DND-41 (cell line): ENCODE results near the gene CEACAM5.
"Not testable (repeated sequence)": the region's sequence is repeated elsewhere in the genome, so short reads cannot be mapped to it uniquely, and the experiment has no call there.

Source experiments
- ATAC-seq: fragments of 200-7000 bp; cut with Tn5 transposase; 3 replicates; pipeline ENCODE4 v1.9.1; 2021; ENCODE audit warnings: low read depth; ENCODE audit not compliant: insufficient read depth
- DNase-seq: peaks from one replicate; pipeline ENCODE4 v3.0.0-alpha.2; 2020
- H2AFZ ChIP-seq: 2 replicates; pipeline ENCODE4 v1.6.0; 2012; ENCODE audit warnings: low read depth, low read length
- H3K27ac ChIP-seq: 2 replicates; pipeline ENCODE4 v1.5.1; 2012; ENCODE audit warnings: low read length, inconsistent platforms
- H3K27me3 ChIP-seq: fragments of 200-600 bp; sonication (generic); 2 replicates; pipeline ENCODE4 v1.6.0; 2012; ENCODE audit warnings: low read length, mild to moderate bottlenecking, inconsistent platforms; ENCODE audit not compliant: insufficient read depth, poor library complexity
- H3K36me3 ChIP-seq: 2 replicates; pipeline ENCODE4 v1.5.1; 2012; ENCODE audit warnings: low read length, inconsistent platforms; ENCODE audit not compliant: insufficient read depth
- H3K4me1 ChIP-seq: 2 replicates; pipeline ENCODE4 v1.5.1; 2012; ENCODE audit warnings: mild to moderate bottlenecking, low read length; ENCODE audit not compliant: insufficient read depth
- H3K4me2 ChIP-seq: 2 replicates; pipeline ENCODE4 v1.6.0; 2012; ENCODE audit warnings: mild to moderate bottlenecking, moderate library complexity, low read length, inconsistent platforms; ENCODE audit not compliant: insufficient read depth
- H3K4me3 ChIP-seq, 2 experiments: fragments of 200-600 bp in 1 of 2; shearing (Covaris generic) in 1 of 2; 2 replicates each; pipeline ENCODE4 v1.5.1; 2012 to 2016; ENCODE audit warnings: inconsistent platforms in 2 of 2, low read length in 2 of 2, mild to moderate bottlenecking in 2 of 2, low read depth in 1 of 2, moderate library complexity in 1 of 2
- H3K79me2 ChIP-seq: 2 replicates; pipeline ENCODE4 v1.6.0; 2012; ENCODE audit warnings: low read length, inconsistent platforms; ENCODE audit not compliant: insufficient read depth
- H3K9ac ChIP-seq: 2 replicates; pipeline ENCODE4 v1.6.0; 2012; ENCODE audit warnings: low read depth, mild to moderate bottlenecking, inconsistent platforms, low read length, moderate library complexity
- H3K9me3 ChIP-seq: 2 replicates; pipeline ENCODE4 v1.5.1; 2012; ENCODE audit warnings: low read length, moderate library complexity, mild to moderate bottlenecking, inconsistent platforms; ENCODE audit not compliant: insufficient read depth, severe bottlenecking
- H4K20me1 ChIP-seq: 2 replicates; pipeline ENCODE4 v1.6.0; 2012; ENCODE audit warnings: low read length; ENCODE audit not compliant: insufficient read depth
- EZH2 ChIP-seq: IDR thresholded peaks from 3 replicates; pipeline ENCODE4 v1.6.1; 2012; ENCODE audit warnings: borderline replicate concordance, low read depth, mild to moderate bottlenecking, moderate library complexity, low read length, inconsistent platforms; ENCODE audit not compliant: severe bottlenecking
- TF ChIP-seq, protein P1 (sequence below): IDR thresholded peaks from 2 replicates; pipeline ENCODE4 v1.5.1; 2012; ENCODE audit warnings: borderline replicate concordance, low read length, moderate library complexity, mild to moderate bottlenecking; ENCODE audit not compliant: poor library complexity, severe bottlenecking; ENCODE audit errors: extremely low read depth

CEACAM5 gene

DNA sequence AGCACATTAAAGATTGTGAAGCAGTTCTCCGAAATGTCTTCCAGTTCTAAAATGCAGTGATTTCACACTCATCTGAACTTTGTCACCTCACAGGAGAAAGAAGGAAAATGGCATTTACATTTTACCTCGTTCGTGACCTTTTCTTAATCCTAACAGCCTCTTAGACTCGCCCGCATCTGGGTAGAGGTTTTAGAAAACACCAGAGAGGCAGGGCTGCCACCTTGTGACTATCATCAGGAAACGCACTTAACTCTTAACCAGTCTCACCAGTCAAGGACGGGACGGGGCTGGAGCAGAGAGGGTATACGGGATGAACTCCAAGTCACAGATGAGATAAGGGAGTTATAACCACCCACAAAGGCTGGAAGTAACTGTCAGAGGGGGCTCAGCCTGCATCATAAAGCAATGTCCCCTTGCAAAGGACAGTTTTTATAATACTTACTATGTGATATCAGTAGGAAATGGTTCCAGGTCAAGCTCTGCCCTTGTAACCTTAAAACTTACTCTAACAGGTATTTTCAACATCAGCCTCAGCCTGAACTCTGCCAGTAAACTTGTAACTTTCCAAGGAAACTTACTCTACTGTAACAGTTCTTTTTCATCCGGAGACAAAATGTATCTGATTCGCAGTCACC is 38.3 kb downstream of the CEACAM5 start:
- DNase-seq, result peak; percentile 43
- no peaks in the 10 kb centered on the region for H3K9me3 ChIP-seq
- TF ChIP-seq, protein P1, sequence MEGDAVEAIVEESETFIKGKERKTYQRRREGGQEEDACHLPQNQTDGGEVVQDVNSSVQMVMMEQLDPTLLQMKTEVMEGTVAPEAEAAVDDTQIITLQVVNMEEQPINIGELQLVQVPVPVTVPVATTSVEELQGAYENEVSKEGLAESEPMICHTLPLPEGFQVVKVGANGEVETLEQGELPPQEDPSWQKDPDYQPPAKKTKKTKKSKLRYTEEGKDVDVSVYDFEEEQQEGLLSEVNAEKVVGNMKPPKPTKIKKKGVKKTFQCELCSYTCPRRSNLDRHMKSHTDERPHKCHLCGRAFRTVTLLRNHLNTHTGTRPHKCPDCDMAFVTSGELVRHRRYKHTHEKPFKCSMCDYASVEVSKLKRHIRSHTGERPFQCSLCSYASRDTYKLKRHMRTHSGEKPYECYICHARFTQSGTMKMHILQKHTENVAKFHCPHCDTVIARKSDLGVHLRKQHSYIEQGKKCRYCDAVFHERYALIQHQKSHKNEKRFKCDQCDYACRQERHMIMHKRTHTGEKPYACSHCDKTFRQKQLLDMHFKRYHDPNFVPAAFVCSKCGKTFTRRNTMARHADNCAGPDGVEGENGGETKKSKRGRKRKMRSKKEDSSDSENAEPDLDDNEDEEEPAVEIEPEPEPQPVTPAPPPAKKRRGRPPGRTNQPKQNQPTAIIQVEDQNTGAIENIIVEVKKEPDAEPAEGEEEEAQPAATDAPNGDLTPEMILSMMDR, result peak; percentile 64
- TF ChIP-seq EZH2, result peak; percentile 45
- no peaks in the 10 kb centered on the region for H3K4me1 ChIP-seq
- H3K9ac ChIP-seq, result no peak overlapping the region
- no peak overlapping the region for H3K4me3 ChIP-seq
- H3K36me3 ChIP-seq, result no peaks in the 10 kb centered on the region
- no peak overlapping the region for H3K4me2 ChIP-seq
- no peak overlapping the region for H3K27ac ChIP-seq
- H4K20me1 ChIP-seq, result no peaks in the 10 kb centered on the region
- H3K27me3 ChIP-seq, result peaks cover 14% of the 10 kb centered on the region
- 0 out of 2 replicates have a peak overlapping the region, but pooled peaks have one; percentile 5 for H2AFZ ChIP-seq
- no peaks in the 10 kb centered on the region for H3K79me2 ChIP-seq
- ATAC-seq, result peak; percentile 78

DNA sequence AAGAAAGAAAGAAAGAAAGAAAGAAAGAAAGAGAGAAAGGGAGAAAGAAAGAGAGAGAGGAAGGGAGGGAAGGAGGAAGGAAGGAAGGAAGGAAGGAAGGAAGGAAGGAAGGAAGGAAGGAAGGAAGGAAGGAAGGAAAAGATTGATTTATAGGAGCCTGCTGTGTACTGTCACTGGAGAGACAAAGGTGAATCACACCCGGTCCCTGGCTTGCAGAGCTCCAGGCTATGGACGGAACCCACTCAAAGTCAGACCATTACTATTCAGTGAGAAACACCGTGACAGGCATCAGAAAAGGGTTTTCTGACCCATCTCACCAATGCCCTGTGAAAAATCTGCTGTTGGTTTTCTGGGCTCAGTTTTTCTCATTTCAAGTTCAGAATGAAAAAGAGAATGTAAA is 39.6 kb downstream of the CEACAM5 start:
- Histone ChIP-seq H3K9ac (no peak overlapping the region), H3K4me2 (no peak overlapping the region), H3K36me3 (no peaks in the 10 kb centered on the region), H4K20me1 (peaks cover 2% of the 10 kb centered on the region; the same call in 1 of the 2 replicates), H3K27me3 (peaks cover 14% of the 10 kb centered on the region), H3K27ac (no peak overlapping the region), H3K9me3 (no peaks in the 10 kb centered on the region), H3K79me2 (no peaks in the 10 kb centered on the region), H2AFZ (no peak overlapping the region), H3K4me3 (no peak overlapping the region), H3K4me1 (no peaks in the 10 kb centered on the region)
- no peak for DNase-seq
- ATAC-seq, result no peak
- no peak for TF ChIP-seq EZH2
- TF ChIP-seq, protein P1, result no peak

DNA sequence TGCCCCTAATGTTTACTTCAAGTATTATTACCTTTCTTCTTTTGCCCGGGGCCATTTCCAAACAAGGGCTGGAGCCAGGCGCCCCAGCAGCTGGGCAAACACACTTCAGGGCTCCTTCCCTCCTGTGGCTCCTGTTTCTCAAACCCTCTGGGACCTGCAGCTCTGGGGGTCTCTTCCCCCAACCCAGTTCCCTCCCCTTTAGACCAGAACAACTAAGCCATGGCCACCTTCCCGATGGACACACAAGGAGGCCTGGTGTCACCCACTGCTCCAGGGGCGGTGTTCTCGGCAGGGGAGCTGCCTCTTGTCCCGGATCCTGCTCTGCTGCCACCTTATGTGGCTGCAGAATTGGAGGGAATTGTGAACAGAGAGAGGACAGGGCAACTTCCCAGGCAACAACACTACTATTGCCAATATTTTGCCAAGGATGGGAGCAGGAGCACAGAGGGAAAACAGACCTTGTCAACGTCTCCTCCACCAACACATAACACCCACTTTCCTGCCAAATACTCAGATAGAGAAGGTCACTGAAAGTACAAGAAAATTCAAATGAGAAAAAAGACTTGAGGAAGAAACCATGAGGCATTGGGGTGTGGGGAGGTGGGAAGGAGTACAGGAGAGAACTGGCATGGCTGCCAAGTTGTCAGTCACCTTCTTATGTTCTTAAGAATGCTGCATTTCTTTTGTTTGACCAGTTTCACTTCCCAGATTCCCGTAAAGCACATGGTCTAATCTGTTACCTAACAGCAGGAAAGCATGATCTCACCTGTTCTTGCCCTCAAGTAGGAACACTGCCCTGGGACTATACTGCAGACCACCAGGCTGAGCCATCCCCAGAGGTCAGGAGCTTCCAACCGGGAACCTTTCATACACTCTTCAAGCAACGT is 42.1 kb downstream of the CEACAM5 start:
- H3K79me2 ChIP-seq, H3K36me3 ChIP-seq, ATAC-seq, H3K4me3 ChIP-seq, H3K4me2 ChIP-seq, H3K27ac ChIP-seq, DNase-seq, H3K27me3 ChIP-seq, H3K9me3 ChIP-seq, H4K20me1 ChIP-seq, H2AFZ ChIP-seq, H3K4me1 ChIP-seq, H3K9ac ChIP-seq: not testable (repeated sequence)

DNA sequence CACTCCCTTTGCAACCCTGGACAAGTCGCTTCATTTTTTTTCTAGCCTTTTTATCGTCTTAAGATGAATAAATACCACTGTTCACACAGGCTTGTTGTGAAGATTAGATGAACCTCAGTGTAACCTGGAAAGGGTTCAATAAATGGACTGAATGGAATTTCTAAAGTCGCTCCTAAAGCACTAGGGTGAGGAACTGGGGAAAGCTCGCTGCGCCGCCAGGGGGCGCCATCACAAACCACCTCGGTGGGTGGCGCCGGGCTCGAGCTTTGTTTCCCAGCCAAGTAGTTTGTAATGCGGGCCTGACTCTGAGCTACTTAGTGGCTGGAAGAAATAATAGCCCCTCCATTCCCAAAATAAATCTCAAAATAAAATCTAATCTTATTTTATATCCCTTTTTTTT is 44.7 kb downstream of the CEACAM5 start:
- Histone ChIP-seq H3K4me1 (no peaks in the 10 kb centered on the region), H3K4me2 (no peak overlapping the region), H3K27ac (no peak overlapping the region), H3K79me2 (no peaks in the 10 kb centered on the region), H3K27me3 (peaks cover 10% of the 10 kb centered on the region), H2AFZ (no peak overlapping the region), H4K20me1 (peaks cover 2% of the 10 kb centered on the region; the same call in 1 of the 2 replicates), H3K4me3 (no peak overlapping the region), H3K9ac (no peak overlapping the region), H3K36me3 (no peaks in the 10 kb centered on the region), H3K9me3 (no peaks in the 10 kb centered on the region)
- ATAC-seq (peak; percentile 74; the same call in 2 of the 3 replicates), DNase-seq (peak; percentile 65)
- TF ChIP-seq, protein P1, result peak; percentile 86
- no peak for TF ChIP-seq EZH2
